ENCODE data around the gene NUP93.
"Not testable (repeated sequence)": the region's sequence is repeated elsewhere in the genome, so short reads cannot be mapped to it uniquely, and the experiment has no call there.

Gene NUP93

GRCh38 chr16:56870276-56870888 is 140.5 kb downstream of the NUP93 start:
- DNase-seq (ENCODE audit: low read depth), result no peak

GRCh38 chr16:56871172-56871593 is 141.3 kb downstream of the NUP93 start:
- DNase-seq (ENCODE audit: low read depth), result no peak

GRCh38 chr16:56872863-56873391 is 143.0 kb downstream of the NUP93 start:
- no peak for DNase-seq (ENCODE audit: low read depth)

- no peak for DNase-seq (ENCODE audit: low read depth)
Measured at GRCh38 chr16:56874800-56875199, 144.9 kb downstream of the NUP93 start.

GRCh38 chr16:56876048-56876447 is 146.1 kb downstream of the NUP93 start:
- no peak for DNase-seq (ENCODE audit: low read depth)

GRCh38 chr16:56877486-56878182 is 147.7 kb downstream of the NUP93 start:
- DNase-seq (ENCODE audit: low read depth), result no peak

- no peak for DNase-seq (ENCODE audit: low read depth)
Measured at GRCh38 chr16:56878282-56878854, 148.4 kb downstream of the NUP93 start.

- DNase-seq (ENCODE audit: low read depth), result no peak
Measured at GRCh38 chr16:56879276-56879675, 149.3 kb downstream of the NUP93 start.

- no peak for DNase-seq (ENCODE audit: low read depth)
Measured at GRCh38 chr16:56880176-56880575, 150.2 kb downstream of the NUP93 start.

GRCh38 chr16:56880685-56881084 is 150.8 kb downstream of the NUP93 start:
- no peak for DNase-seq (ENCODE audit: low read depth)

- no peak for DNase-seq (ENCODE audit: low read depth)
Measured at GRCh38 chr16:56882077-56882800, 152.3 kb downstream of the NUP93 start.

- no peak for DNase-seq (ENCODE audit: low read depth)
Measured at GRCh38 chr16:56883586-56883985, 153.7 kb downstream of the NUP93 start.

- no peak for DNase-seq (ENCODE audit: low read depth)
Measured at GRCh38 chr16:56884026-56884582, 154.2 kb downstream of the NUP93 start.

GRCh38 chr16:56884929-56885328 is 155.0 kb downstream of the NUP93 start:
- not testable (repeated sequence) for DNase-seq (ENCODE audit: low read depth)

GRCh38 chr16:56885446-56886162 is 155.7 kb downstream of the NUP93 start:
- no peak for DNase-seq (ENCODE audit: low read depth)

- DNase-seq (ENCODE audit: low read depth), result no peak
Measured at GRCh38 chr16:56886296-56886695, 156.4 kb downstream of the NUP93 start.

- DNase-seq (ENCODE audit: low read depth), result no peak
Measured at GRCh38 chr16:56886826-56887225, 156.9 kb downstream of the NUP93 start.

GRCh38 chr16:56888806-56889205 is 158.9 kb downstream of the NUP93 start:
- DNase-seq (ENCODE audit: low read depth), result no peak

GRCh38 chr16:56889206-56889605 is 159.3 kb downstream of the NUP93 start:
- no peak for DNase-seq (ENCODE audit: low read depth)

GRCh38 chr16:56891685-56892084 is 161.8 kb downstream of the NUP93 start:
- DNase-seq (ENCODE audit: low read depth), result no peak

GRCh38 chr16:56892705-56893104 is 162.8 kb downstream of the NUP93 start:
- no peak for DNase-seq (ENCODE audit: low read depth)

Measured in HS-27A (cell line).